Endothelial cell (in vitro differentiated cells): Measurements from ENCODE around the gene SLC7A10. TPM values are rescaled to one million over a fixed set of nuclear protein-coding genes. Genes with fewer than 3 reads are reported as not detected.

ENCODE experiments used
- DNase-seq: peaks from one replicate; pipeline ENCODE4 v3.0.0; 2021; ENCODE audit warnings: low spot score
- H3K27ac Mint-ChIP-seq: one replicate; pipeline ENCODE4 v1.8.0; 2021; ENCODE audit warnings: mixed read lengths, inconsistent platforms; ENCODE audit not compliant: unreplicated experiment
- H3K27me3 Mint-ChIP-seq: one replicate; pipeline ENCODE4 v1.8.0; 2021; ENCODE audit warnings: mild to moderate bottlenecking, moderate library complexity, mixed read lengths, inconsistent platforms; ENCODE audit not compliant: unreplicated experiment
- H3K36me3 Mint-ChIP-seq: one replicate; pipeline ENCODE4 v1.8.0; 2021; ENCODE audit warnings: mild to moderate bottlenecking, low read depth, mixed read lengths, inconsistent platforms; ENCODE audit not compliant: unreplicated experiment
- H3K4me1 Mint-ChIP-seq: one replicate; pipeline ENCODE4 v1.8.0; 2021; ENCODE audit warnings: mild to moderate bottlenecking, mixed read lengths, inconsistent platforms; ENCODE audit not compliant: unreplicated experiment
- H3K4me3 Mint-ChIP-seq: one replicate; pipeline ENCODE4 v1.8.0; 2021; ENCODE audit warnings: mild to moderate bottlenecking, mixed read lengths, inconsistent platforms; ENCODE audit not compliant: unreplicated experiment
- H3K9me3 Mint-ChIP-seq: one replicate; pipeline ENCODE4 v1.8.0; 2021; ENCODE audit warnings: mixed read lengths, inconsistent platforms; ENCODE audit not compliant: unreplicated experiment
- total RNA-seq: library from RNA; stranded (reverse); fragmentation: NEBNext Ultra II Directional; extraction: Animal tissue kit (Norgen Biotek cat#: 25700); gene quantifications from one replicate; pipeline ENCODE4 v1.2.1, GENCODE V29; 2021; ENCODE audit not compliant: unreplicated experiment
- TF ChIP-seq, protein P1 (sequence below): fragments of 200-600 bp; sonication (generic); IDR thresholded peaks from one replicate; pipeline ENCODE4 v1.5.0; 2021; ENCODE audit warnings: antibody characterized with exemption; ENCODE audit not compliant: unreplicated experiment

SLC7A10 gene
- total RNA-seq, 1 donor from 2014 or later = 4.4 TPM

DNA sequence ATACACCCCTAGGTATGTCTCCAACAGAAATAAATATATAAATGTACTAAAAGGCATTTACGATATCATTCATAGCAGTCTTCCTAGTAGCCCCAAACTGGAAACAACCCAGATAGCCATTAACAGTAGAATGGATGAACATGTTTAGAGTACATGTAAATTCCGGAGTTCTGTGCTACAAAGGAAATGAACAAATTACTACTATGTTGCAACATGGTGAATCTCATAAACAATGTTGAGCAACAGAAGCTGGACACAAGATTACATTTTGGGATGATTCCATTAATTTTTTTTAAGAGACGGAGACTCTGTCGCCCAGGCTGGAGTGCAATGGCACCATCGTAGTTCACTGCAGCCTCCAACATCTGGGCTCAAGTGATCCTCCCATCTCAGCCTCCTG lies 5.9 kb upstream of the SLC7A10 start:
- no peak for DNase-seq
- no peaks in the 10 kb centered on the region for H3K36me3 Mint-ChIP-seq
- no peak overlapping the region for H3K4me3 Mint-ChIP-seq
- no peaks in the 10 kb centered on the region for H3K9me3 Mint-ChIP-seq
- no peak overlapping the region for H3K27ac Mint-ChIP-seq
- no peaks in the 10 kb centered on the region for H3K4me1 Mint-ChIP-seq
- TF ChIP-seq, protein P1, sequence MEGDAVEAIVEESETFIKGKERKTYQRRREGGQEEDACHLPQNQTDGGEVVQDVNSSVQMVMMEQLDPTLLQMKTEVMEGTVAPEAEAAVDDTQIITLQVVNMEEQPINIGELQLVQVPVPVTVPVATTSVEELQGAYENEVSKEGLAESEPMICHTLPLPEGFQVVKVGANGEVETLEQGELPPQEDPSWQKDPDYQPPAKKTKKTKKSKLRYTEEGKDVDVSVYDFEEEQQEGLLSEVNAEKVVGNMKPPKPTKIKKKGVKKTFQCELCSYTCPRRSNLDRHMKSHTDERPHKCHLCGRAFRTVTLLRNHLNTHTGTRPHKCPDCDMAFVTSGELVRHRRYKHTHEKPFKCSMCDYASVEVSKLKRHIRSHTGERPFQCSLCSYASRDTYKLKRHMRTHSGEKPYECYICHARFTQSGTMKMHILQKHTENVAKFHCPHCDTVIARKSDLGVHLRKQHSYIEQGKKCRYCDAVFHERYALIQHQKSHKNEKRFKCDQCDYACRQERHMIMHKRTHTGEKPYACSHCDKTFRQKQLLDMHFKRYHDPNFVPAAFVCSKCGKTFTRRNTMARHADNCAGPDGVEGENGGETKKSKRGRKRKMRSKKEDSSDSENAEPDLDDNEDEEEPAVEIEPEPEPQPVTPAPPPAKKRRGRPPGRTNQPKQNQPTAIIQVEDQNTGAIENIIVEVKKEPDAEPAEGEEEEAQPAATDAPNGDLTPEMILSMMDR = no peak
- H3K27me3 Mint-ChIP-seq = peaks cover 11% of the 10 kb centered on the region

DNA sequence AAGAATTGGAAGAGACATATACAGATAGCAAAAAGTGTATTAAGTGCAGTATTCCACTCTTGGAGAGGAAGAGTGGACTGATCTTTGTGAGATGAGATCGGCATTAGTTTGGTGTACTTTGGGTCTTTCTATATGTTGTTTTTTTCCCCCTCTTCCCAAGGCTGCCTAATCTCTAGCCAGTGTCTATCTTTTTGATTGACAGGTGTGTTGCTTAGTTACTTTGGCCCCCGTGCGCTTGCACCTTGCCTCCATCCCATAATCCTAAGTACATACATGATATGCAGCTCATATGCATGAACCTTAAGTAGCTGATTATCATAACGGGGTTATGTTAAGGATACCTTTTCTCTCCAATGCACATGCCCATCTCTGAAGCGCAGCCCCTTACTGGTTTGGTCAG lies 4.3 kb upstream of the SLC7A10 start:
- Mint-ChIP-seq H3K36me3 (peaks cover 3% of the 10 kb centered on the region), H3K9me3 (no peaks in the 10 kb centered on the region), H3K27me3 (peaks cover 14% of the 10 kb centered on the region), H3K27ac (no peak overlapping the region), H3K4me3 (no peak overlapping the region), H3K4me1 (peaks cover 6% of the 10 kb centered on the region)
- no peak for DNase-seq
- TF ChIP-seq, protein P1 = no peak

DNA sequence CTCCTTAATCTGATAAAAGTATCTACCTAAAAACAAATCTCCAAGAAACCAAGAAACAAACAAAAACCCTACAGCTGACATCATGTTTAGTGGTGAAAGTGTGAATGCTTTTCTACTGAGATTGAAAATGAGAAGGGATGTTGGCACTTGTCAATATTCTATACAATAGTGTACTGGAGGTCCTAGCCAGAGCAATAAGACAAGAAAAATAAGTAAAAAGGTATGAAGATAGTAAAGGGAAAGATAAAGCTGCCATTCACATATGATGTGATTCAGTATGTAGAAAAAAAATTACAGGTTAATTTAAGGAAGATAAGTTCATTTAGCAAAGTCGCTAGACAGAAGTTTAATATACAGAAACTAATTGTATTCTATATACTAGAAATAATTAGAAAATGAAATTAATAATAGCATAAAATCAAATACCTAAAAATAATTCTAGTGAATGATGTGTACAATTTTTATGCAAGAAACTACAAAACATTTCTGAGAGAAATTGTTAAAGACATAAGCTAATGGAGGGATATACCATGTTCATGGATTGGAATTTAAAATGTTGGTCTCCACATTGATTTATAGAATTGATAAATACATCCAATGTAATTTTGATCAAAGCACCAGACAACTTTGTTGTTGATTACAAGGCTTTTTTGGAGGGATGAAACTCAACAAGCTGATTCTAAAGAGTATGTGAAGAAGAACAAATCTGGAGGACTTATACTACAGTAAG lies 2.4 kb upstream of the SLC7A10 start:
- Mint-ChIP-seq H3K9me3 (no peaks in the 10 kb centered on the region), H3K27me3 (peaks cover 17% of the 10 kb centered on the region), H3K27ac (no peak overlapping the region), H3K36me3 (peaks cover 3% of the 10 kb centered on the region), H3K4me3 (no peak overlapping the region), H3K4me1 (peaks cover 7% of the 10 kb centered on the region)
- TF ChIP-seq, protein P1 = no peak
- no peak for DNase-seq

DNA sequence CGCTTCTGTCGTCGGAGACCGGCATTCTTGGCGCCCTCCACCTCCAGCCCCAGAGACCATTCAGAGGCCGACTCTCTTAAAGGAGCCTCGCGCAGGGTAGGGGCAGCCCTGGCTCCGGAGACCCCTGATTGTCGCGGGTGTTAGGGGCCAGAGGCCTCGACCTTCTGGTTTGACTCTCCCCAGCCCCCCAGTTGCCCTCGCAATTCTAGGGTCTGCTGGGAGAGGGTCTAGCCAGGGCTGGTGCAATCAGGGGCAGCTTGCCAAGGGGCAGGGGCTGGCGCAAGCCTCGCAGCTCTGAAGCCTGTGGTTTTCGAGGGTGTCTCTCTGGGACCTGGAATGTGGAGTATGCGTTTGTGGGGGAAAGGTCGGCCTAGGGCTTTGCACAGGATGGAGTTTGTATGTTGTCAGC lies 1.6 kb upstream of the SLC7A10 start:
- TF ChIP-seq, protein P1 = no peak
- Mint-ChIP-seq H3K4me1 (peaks cover 7% of the 10 kb centered on the region), H3K9me3 (no peaks in the 10 kb centered on the region), H3K27me3 (peaks cover 17% of the 10 kb centered on the region), H3K36me3 (peaks cover 3% of the 10 kb centered on the region), H3K27ac (no peak overlapping the region), H3K4me3 (no peak overlapping the region)
- no peak for DNase-seq

DNA sequence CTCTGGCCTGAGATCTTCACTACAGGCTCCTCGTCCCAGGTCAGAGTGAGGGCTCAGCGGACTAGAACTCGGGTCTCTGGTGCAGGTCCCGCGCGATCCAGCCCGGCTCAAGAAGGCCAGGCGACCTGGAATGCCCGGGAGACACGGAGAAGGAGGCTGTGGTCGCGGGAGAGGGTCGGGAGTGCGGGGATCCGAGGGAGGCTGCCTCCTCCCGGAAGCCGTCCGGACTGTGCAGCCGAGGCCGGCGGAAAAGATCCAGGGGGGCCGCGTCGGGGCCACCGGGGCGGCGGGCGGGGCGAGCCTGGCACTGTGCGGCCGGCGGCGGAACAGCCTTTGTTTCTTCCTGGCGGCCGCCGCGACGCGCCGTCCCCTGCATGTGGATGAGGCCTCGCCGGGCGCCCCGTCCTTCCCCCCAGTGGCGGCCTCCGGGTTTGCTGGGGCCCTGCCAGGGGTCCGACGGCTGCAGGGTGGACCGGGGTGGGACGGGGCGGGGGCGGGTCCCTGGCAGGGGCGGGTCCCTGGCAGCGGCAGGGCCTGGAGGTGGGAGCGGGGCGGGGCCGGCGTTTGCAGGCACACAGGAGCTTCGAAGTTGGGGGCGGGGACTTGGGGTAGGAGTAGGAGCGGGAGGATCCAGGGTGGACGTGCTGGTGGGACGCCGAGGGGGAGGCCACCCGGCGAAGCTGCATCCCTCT lies 1.0 kb upstream of the SLC7A10 start:
- Mint-ChIP-seq H3K36me3 (peaks cover 3% of the 10 kb centered on the region), H3K27me3 (peaks cover 17% of the 10 kb centered on the region), H3K4me1 (peaks cover 7% of the 10 kb centered on the region), H3K9me3 (no peaks in the 10 kb centered on the region), H3K4me3 (no peak overlapping the region), H3K27ac (no peak overlapping the region)
- DNase-seq = peak; percentile 38
- TF ChIP-seq, protein P1 = no peak
